Activated B cell treated with CpG ODN at 0.5 μM for 24 hours (primary cell): ENCODE measurements around the gene EPHA7. TPM values are rescaled to one million over a fixed set of nuclear protein-coding genes. Genes with fewer than 3 reads are reported as not detected.

Source experiments
- ATAC-seq: fragments of 200-7000 bp; cut with Tn5 transposase; one replicate; pipeline ENCODE4 v1.10.0; 2021; ENCODE audit warnings: low read depth, mild to moderate bottlenecking, moderate library complexity
- CTCF ChIA-PET: fragments of 350-600 bp; sonication (Branson Sonifier 250); formaldehyde crosslinking; loops from one replicate; lab custom pipeline; 2021; ENCODE audit warnings: antibody characterized with exemption; lab: Charles Lee
- POLR2A ChIA-PET: fragments of 350-600 bp; sonication (Branson Sonifier 250); formaldehyde crosslinking; loops from one replicate; lab custom pipeline; 2021; ENCODE audit warnings: antibody characterized with exemption; lab: Charles Lee
- DNase-seq: peaks from one replicate; pipeline ENCODE4 v3.0.0; 2022
- H3K27ac Mint-ChIP-seq: one replicate; pipeline ENCODE4 v1.8.0; 2020; ENCODE audit warnings: mixed read lengths
- H3K27me3 Mint-ChIP-seq: one replicate; pipeline ENCODE4 v1.8.0; 2021; ENCODE audit warnings: mixed read lengths
- H3K36me3 Mint-ChIP-seq: one replicate; pipeline ENCODE4 v1.8.0; 2021; ENCODE audit warnings: low read depth, mixed read lengths
- H3K4me1 Mint-ChIP-seq: one replicate; pipeline ENCODE4 v1.8.0; 2021; ENCODE audit warnings: mixed read lengths
- H3K4me3 Mint-ChIP-seq: one replicate; pipeline ENCODE4 v1.8.0; 2020; ENCODE audit warnings: mild to moderate bottlenecking, mixed read lengths
- H3K9me3 Mint-ChIP-seq: one replicate; pipeline ENCODE4 v1.8.0; 2020; ENCODE audit warnings: mixed read lengths
- intact Hi-C: fragments of 100-400 bp; cut with micrococcal nuclease; formaldehyde crosslinking; loops from one replicate; pipeline ENCODE4 v1.15.1; 2024
- total RNA-seq: library from RNA; stranded (reverse); gene quantifications from 2 replicates; pipeline ENCODE4 v1.2.3, GENCODE V29; 2022
- TF ChIP-seq, protein P1 (sequence below): fragments of 200-600 bp; IDR thresholded peaks from one replicate; pipeline ENCODE4 v1.8.0; 2022; ENCODE audit warnings: antibody characterized with exemption, mild to moderate bottlenecking

Gene EPHA7
- total RNA-seq, 1 donor from 2014 or later: not detected

DNA sequence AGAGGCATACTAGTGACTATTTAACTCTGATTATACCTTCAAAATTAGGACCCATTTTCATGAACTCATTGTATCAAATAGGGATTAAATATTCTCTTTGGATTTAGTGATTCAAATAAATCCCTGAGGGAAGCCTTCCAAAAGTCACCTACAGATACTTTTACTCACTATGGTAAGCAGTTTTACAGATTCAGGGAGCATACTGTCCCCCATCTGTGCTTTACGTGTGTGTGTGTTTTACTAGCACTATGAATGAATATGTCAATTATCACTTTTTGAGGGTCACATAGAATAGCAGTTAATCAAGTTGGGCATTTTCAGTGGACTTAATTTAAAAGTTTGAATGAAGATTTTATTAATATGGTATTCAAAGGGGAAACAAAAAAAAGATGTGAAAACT, 96.7 kb downstream of the EPHA7 start:
- POLR2A ChIA-PET: no interaction called here
- CTCF ChIA-PET: no interaction called here
- no peaks in the 10 kb centered on the region for H3K4me1 Mint-ChIP-seq
- ATAC-seq (no peak), DNase-seq (no peak)
- TF ChIP-seq, protein P1, sequence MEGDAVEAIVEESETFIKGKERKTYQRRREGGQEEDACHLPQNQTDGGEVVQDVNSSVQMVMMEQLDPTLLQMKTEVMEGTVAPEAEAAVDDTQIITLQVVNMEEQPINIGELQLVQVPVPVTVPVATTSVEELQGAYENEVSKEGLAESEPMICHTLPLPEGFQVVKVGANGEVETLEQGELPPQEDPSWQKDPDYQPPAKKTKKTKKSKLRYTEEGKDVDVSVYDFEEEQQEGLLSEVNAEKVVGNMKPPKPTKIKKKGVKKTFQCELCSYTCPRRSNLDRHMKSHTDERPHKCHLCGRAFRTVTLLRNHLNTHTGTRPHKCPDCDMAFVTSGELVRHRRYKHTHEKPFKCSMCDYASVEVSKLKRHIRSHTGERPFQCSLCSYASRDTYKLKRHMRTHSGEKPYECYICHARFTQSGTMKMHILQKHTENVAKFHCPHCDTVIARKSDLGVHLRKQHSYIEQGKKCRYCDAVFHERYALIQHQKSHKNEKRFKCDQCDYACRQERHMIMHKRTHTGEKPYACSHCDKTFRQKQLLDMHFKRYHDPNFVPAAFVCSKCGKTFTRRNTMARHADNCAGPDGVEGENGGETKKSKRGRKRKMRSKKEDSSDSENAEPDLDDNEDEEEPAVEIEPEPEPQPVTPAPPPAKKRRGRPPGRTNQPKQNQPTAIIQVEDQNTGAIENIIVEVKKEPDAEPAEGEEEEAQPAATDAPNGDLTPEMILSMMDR: no peak
- H3K9me3 Mint-ChIP-seq: no peaks in the 10 kb centered on the region
- no peak overlapping the region for H3K4me3 Mint-ChIP-seq
- H3K27ac Mint-ChIP-seq: no peak overlapping the region
- intact Hi-C loops: no loop called here
- no peaks in the 10 kb centered on the region for H3K27me3 Mint-ChIP-seq
- H3K36me3 Mint-ChIP-seq: no peaks in the 10 kb centered on the region

DNA sequence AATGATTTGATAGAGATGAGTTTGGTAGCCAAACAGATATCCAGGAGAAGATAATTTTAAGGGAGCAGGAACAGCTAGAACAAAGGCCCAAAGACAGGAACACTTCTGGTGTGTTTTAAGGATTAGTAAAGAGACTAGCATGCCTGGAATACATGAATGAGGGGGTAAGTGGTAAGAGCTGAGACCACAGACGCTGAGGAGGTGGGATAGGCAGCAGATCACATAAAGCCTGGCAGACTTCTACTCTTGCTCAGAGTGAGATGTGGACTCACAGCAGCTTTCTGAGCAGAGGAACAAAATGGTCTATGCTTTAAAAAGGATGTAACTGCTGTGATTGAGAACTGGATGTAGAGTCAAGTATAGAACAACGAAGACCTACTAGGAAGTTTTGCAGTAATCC, 100.1 kb downstream of the EPHA7 start:
- TF ChIP-seq, protein P1: no peak
- CTCF ChIA-PET: no interaction called here
- Mint-ChIP-seq H3K36me3 (no peaks in the 10 kb centered on the region), H3K4me3 (no peak overlapping the region), H3K4me1 (no peaks in the 10 kb centered on the region), H3K9me3 (no peaks in the 10 kb centered on the region), H3K27ac (no peak overlapping the region), H3K27me3 (no peaks in the 10 kb centered on the region)
- POLR2A ChIA-PET: no interaction called here
- intact Hi-C loops: no loop called here
- DNase-seq (no peak), ATAC-seq (no peak)

DNA sequence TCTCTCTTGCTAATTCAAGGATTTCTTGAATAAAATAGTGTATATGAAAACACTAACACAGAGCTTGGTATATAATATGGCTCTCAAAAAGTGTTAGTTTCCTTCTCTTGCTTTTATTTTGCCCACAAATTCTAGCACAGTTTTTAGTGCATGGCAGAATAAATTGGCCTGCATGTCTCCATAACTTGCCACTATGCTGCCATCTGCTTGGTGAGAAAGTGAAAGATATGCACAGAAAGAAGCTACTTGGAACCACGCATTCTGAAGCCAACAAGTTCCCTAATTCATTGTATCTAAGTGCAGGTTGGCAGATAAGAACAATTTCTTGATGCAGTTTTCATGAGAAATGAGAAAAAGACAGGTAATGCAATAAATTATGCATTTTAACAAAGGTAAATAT, 101.2 kb downstream of the EPHA7 start:
- ChIA-PET CTCF (no interaction called here), POLR2A (no interaction called here)
- Mint-ChIP-seq H3K9me3 (no peaks in the 10 kb centered on the region), H3K27me3 (no peaks in the 10 kb centered on the region), H3K36me3 (no peaks in the 10 kb centered on the region), H3K27ac (no peak overlapping the region), H3K4me1 (no peaks in the 10 kb centered on the region), H3K4me3 (no peak overlapping the region)
- DNase-seq (no peak), ATAC-seq (no peak)
- intact Hi-C loops: no loop called here
- TF ChIP-seq, protein P1: no peak

DNA sequence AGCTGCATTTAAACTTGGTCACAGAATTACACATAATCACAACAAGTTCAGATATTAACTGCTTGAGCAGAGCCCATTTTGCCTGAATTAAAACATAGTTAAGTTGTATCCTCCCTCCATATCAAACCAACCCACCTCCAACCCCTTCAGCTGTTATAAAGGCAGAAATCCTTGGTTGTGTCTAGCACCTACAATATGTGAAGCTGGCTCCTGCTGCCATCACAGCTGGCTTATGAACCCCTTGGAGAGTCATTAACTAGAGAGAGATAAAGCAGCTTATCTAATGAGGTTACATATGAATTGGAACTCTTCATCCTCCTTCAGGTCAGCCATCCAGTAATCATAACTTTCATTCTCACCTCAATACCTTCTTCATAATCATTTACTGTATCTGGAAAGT, 101.8 kb downstream of the EPHA7 start:
- CTCF ChIA-PET: no interaction called here

DNA sequence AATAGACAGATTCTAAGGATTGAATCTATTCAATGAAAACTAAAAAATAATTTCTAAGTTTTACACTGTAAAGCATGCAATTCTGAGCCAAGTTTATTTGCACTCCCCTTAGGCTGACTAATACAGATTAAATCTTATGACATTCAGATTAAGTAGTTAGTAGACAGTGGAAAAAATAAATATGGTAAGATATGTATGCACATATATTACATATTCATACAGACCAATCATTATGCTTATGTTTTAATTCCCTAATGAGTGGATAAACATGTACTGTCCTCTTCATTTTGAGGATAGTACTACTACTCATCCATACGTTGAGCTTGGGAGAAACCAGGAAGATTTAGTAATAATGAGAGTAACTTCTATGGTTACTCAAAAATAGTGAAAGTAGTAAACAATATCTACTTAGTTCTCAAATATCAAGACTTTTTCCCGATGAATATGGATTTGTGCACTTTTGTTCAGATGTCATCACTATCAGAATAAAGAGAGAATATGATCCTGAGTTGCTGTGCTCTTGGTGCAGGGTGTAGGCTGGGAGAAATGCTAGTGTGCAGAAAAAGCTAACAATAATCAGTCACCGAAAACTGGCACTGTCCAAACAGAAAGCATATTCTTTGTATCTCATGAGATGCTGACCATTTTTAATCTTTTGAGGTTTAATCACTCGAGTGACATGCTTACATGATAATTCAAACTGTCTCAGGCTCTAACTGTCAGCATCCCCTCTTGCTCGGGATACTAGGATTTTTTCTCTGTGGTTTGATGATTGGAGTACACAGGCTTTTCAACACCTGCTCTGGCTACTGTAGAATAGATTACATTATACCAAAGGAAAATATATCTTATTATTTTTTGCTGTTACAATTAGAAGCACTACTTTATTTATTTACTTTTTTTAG, 111.6 kb downstream of the EPHA7 start:
- Mint-ChIP-seq H3K9me3 (no peaks in the 10 kb centered on the region), H3K36me3 (no peaks in the 10 kb centered on the region), H3K4me1 (no peaks in the 10 kb centered on the region), H3K4me3 (no peak overlapping the region), H3K27me3 (no peaks in the 10 kb centered on the region), H3K27ac (no peak overlapping the region)
- DNase-seq: no peak
- TF ChIP-seq, protein P1: no peak
- no peak for ATAC-seq
- POLR2A ChIA-PET: no interaction called here
- intact Hi-C loops: no loop called here
- CTCF ChIA-PET: no interaction called here

More for the DNA sequence above, 101.8 kb downstream of the EPHA7 start:
- Mint-ChIP-seq H3K4me3 (no peak overlapping the region), H3K9me3 (no peaks in the 10 kb centered on the region), H3K4me1 (no peaks in the 10 kb centered on the region), H3K27me3 (no peaks in the 10 kb centered on the region), H3K36me3 (no peaks in the 10 kb centered on the region), H3K27ac (no peak overlapping the region)
- TF ChIP-seq, protein P1: no peak
- POLR2A ChIA-PET: no interaction called here
- DNase-seq: no peak
- intact Hi-C loops: no loop called here
- ATAC-seq: no peak
